ENCODE results near the gene AKR1A1.
A peak's percentile ranks its signal among the peaks of the same experiment; 100 is the strongest.
"Not testable (repeated sequence)": the region's sequence is repeated elsewhere in the genome, so short reads cannot be mapped to it uniquely, and the experiment has no call there.

The AKR1A1 gene

DNA sequence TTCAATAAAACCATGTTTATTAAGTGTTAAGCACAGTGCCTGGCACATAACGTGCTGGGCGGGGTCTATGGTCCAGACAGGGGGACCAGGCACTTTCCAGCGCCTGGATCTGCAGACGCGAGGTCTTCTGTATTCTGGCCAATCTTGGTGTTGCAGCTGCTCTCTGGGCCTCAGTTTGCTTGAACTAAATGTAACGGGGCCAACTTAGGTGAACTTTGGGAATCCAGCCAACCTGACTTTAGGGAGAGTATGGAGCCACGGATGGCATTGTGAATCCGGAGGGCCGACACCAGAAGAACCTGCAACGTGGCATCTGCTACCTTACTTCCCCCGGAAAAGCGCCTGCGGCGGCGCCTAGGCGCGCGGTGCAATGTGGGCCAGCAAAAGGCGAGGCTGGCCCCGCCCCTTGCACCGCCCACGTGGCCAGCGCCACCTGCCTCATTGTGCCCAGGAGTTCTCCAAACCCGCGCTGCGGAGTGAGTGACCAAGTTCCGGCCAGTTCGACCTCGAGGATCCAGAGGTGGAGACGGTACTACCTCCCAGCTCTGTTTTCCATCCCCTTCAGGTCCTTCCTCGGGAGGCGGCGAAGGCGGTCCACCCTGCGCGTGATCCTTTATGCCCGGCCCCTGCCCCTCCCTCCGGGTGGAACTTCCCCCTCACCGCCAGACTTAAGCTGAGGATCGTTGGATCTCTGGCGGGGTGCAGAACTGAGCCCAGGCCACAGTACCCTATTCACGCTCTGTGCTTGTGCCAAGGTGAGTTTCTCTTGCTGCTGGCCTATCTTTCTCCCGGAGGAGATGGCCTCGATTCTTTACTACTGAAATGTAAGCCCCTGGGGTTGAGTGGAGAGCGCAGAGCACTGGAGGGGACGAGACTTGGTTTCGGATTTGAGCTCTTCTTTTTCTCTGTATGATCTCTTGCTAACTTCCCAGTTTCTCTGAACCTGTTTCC lies at the start of gene AKR1A1:
AKR1A1 (plus strand) TSS at position 426 of the 951 bp plus-strand sequence. CDS start 10,969 bp downstream, outside the sequence.
- peak; percentile 81 to 89 for DNase-seq

DNA sequence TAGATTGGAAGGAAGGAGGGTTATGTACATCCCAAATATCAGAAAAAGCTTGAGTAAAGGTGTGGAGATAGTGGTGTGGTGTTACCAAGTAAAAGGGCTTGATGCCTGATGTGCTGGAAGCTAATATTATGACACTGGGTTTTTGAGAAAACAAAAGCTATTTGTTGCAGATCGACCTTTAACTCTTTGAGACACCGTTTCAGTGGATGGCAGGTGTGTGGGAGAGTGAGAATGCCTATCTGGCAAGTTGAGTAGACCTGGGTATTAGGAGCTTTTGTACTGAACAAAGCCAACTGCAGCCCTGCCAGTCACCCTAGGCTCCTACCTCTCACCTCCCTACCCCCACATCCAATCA lies 49.1 kb upstream of the AKR1A1 start:
- no peak for DNase-seq

DNA sequence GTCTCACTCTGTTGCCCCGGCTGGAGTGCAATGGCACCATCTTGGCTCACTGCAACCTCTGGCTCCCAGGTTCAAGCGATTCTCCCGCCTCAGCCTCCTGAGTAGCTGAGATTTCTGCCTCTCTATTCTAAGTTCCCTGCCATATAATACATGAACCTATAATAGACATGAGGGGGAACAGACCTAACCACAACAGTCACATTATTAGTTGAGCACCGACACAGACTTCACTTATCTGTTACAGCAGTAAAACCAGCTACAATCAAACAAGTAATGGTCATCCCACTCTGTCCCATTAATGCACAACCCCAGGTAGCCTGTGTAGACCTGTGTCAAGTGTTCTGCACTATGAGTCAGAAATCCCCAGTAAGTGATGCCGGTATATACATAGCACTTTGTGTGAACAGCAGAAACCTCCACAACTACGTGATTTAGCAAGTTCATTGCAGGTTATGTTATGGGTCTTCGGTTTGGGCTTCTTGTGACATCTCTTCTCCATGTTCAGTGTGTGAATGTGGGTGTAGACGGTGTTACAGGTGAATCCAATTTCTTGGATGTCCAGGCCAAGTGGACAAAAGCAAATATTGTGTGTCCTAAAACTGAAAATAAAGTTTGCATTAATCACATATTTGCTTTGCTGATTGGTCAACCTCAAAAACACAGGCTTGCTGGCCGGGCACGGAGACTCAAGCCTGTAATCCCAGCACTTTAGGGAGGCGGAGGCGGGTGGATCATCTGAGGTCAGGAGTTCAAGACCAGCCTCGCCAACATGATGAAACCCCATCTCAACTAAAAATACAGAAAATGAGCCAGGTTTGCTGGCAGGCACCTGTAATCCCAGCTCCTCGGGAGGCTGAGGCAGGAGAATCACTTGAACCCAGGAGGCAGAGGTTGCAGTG lies 46.9 kb upstream of the AKR1A1 start:
- no peak for DNase-seq

DNA sequence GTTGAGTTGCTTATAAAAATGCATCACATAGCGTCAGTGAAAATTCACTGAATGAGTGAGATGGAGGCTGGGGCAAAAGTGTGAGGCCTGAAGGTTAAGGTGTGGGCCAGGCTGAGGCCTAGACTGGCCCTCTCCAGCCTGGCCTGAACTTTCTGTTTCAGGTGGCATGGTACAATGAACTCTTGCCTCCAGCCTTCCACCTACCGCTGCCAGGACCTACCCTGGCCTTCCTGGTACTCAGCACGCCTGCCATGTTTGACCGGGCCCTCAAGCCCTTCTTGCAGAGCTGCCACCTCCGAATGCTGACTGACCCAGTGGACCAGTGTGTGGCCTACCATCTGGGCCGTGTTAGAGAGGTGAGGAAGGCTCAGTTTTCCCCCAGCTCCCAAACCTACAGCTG lies 43.4 kb upstream of the AKR1A1 start:
- DNase-seq, result no peak

DNA sequence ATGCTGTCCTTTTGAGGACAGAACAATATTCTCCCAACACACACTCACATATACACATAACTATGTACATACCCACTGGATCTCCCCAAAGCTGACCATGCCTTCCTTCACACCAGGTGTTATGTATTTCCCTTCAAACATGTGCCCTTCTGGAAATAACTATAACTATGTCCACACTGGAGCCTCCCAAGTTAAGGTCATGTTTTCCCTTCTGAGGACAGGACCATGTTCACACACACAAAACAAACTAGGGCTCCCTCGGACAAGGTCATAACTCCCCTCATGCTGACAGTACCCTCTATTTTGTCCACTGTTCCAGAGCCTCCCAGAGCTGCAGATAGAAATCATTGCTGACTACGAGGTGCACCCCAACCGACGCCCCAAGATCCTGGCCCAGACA lies 42.7 kb upstream of the AKR1A1 start:
- DNase-seq, result no peak

DNA sequence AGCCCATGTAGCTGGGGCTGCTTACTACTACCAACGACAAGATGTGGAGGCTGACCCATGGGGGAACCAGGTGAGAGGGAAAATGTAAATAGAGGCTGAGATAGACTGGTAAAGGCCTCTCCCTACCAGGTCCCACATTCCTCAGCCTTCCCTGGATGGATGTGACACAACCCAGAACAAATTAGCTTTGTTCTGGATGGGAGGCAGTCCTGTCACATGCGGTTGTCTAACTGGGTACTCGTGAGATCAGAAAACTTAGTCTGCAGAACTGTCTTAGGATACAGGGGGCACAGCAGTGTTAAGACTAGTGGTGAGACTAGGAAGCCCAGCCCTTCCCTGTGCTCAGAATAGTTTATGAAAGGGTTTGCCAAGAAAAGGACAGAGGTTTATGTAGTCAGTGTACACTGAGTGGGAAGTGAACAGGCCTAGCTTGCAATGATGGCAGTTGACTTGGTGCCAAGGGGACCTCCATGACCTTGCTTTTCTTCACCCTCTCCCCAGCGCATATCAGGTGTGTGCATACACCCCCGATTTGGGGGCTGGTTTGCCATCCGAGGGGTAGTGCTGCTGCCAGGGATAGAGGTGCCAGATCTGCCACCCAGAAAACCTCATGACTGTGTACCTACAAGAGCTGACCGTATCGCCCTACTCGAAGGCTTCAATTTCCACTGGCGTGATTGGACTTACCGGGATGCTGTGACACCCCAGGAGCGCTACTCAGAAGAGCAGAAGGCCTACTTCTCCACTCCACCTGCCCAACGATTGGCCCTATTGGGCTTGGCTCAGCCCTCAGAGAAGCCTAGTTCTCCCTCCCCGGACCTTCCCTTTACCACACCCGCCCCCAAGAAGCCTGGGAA lies 42.1 kb upstream of the AKR1A1 start:
- no peak for DNase-seq

DNA sequence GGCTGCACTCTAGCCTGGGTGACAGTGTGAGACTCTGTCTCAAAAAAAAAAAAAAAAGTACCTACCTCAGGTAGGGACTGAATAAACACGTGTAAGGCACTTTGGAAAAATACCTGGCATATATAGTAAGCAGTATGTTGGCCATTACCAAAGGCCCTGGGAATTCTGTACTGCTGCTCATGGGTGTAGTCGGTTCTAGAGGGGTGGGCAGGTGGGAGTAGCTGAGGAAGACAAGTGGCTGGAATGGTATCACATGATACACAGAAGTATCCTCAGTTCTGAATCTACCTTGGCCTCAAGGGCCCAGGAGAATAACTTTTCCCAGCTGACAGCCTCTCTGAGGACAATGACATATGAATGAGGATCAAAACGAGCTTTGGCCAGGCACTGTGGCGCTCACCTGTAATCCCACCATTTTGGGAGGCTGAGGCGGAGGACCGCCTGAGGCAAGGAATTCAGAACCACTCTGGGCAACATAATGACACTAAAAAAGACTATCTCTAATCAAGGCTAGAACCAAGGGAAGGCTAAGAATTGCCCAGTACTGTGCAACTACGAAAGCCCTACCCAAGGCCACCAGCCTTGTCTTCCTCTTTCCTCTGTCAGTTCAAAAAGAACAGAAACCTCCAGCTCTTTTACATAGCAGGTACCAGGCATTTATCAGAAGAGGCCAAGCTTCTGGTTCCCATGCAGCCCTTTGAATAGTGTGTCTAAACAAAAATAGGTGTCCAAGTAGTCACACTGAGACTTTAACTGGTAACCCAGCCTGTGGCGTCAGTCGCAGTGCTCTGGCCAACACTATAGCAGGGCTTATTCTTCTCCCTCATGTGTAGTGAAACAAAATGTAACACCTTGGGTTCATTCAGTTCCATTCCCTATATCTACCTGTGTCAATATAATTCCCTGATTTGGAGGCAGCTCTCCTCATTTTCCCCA lies 40.3 kb upstream of the AKR1A1 start:
- DNase-seq, result no peak

DNA sequence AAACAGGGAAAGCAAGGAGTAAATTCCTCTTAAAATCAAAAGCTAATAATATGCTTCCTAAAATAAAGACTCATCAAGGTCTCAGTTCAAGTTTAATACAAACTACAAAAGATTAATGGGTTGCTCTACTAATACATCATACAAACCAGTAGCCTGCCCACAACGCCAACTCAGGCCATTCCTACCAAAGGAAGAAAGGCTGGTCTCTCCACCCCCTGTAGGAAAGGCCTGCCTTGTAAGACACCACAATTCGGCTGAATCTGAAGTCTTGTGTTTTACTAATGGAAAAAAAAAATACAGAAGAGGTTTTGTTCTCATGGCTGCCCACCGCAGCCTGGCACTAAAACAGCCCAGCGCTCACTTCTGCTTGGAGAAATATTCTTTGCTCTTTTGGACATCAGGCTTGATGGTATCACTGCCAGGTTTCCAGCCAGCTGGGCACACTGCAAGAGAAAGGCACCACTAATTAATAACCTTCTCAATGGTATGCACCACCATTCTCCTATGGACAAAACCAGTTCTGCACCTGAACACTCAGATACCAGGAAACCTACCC lies 39.6 kb upstream of the AKR1A1 start:
- no peak for DNase-seq

DNA sequence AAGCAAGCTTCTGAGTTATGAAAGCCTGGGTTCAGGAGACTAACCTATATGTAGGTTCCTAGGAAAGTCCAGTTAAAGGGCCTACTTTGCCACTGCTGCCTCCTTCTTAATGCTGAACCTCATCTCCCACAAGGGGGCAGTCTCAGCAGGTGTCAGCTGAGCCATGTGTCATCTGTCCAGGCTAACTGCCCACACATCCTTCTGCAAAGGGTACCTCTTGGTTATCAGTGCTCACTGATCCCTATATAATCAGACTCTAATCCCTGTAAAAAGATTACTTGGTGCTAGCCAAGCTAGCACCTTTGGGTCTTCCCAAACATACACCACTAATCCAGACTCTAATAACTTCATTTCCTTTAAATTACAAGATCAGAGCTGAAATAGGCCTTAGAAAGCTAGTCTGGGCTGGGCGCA lies 38.0 kb upstream of the AKR1A1 start:
- peak; percentile 60 to 81 for DNase-seq

DNA sequence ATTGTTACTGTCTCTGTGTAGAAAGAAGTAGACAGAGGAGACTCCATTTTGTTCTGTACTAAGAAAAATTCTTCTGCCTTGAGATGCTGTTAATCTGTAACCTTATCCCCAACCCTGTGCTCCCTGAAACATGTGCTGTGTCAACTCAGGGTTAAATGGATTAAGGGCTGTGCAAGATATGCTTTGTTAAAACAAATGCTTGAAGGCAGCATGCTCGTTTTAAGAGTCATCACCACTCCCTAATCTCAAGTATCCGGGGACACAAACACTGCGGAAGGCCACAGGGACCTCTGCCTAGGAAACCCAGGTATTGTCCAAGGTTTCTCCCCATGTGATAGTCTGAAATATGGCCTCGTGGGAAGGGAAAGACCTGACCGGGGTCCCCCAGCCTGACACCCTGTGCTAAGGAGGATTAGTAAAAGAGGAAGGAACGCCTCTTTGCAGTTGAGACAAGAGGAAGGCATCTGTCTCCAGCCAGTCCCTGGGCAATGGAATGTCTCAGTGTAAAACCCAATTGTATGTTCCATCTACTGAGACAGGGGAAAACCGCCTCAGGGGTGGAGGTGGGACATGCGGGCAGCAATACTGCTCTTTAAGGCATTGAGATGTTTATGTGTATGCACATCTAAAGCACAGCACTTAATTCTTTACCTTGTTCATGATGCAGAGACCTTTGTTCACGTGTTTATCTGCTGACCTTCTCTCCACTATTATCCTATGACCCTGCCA lies 36.9 kb upstream of the AKR1A1 start:
- not testable (repeated sequence) for DNase-seq

DNA sequence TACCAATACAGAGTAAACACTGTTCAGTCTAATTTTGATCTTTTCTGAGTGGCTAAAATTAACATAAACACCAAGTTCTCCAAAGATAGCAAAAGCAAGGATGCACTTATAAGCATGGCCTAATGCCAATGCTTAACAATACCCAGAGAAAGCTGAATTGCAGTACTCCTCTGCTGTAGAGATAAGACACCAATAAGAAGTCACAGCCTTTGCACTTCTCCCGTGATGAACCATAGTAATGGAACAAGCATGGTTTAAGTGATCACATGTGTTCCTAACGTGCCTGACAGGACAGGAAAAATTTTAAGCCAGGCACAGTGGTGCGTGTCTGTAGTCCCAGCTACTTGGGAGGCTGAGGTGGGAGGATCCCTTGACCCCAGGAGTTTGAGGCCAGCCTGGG lies 34.6 kb upstream of the AKR1A1 start:
- DNase-seq, result no peak

DNA sequence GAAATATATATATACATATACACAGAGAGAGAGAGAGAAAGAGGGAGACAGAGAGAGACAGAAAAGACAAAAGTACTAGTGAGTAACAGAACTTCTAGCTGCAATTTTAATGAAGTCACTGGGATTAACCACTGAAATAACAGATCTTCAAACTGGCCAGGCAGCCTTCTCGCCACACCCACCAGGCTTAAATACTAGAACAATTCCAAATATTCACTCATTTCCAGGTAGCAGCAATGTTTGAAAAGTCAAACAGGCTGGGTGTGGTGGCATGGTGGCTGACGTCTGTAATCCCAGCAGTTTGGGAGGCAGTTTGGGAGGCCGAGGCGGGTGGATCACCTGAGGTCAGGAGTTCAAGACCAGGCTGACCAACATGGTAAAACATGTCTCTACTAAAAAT lies 34.2 kb upstream of the AKR1A1 start:
- DNase-seq, result no peak

DNA sequence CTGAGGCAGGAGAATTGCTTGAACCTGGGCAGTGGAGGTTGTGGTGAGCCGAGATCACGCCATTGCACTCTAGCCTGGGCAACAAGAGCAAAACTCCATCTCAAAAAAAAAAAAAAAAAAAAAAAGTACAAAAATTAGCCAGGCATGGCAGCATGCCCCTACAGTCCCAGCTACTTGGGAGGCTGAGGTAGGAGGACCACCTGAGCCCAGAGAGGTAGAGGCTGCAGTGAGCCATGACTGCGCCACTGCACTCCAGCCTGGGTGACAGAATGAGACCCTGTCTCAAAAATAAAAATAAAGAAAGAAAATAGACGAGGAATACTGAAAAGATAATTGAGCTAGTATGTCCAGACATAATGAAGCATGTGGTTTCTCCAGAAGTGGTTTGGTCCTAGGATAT lies 32.3 kb upstream of the AKR1A1 start:
- not testable (repeated sequence) for DNase-seq

DNA sequence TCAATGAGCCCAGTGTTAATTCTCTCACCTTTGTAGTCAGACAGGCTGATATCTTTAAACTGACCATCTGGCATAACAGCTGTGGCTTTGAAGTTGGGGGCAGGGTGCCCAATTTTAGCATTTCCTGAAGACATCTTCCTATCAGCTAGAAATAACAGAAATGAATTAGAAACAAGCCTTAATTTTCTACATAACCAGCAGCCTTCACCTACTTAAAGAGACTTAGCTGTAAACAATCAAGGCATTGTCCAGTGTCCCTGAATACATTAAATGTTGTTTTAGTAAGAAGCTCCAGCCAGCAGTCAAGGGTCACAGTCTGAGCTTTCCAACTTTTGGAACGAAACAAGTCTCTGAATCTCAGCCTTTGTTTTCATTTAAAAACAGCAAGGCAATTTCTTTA lies 31.7 kb upstream of the AKR1A1 start:
- no peak for DNase-seq

DNA sequence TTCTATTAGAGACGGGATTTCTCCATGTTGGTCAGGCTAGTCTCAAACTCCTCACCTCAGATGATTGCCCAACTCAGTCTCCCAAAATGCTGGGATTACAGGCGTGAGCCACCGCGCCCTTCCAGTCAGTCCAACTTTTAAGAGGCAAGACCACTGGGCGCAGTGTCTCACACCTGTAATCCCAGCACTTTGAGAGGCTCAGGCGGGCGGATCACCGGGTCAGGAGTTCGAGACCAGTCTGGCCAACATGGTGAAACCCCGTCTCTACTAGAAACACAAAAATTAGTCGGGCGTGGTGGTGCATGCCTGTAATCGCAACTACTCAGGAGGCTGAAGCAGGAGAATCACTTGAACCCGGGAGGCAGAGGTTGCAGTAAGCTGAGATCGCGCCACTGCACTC lies 30.9 kb upstream of the AKR1A1 start:
- DNase-seq, result not testable (repeated sequence)

DNA sequence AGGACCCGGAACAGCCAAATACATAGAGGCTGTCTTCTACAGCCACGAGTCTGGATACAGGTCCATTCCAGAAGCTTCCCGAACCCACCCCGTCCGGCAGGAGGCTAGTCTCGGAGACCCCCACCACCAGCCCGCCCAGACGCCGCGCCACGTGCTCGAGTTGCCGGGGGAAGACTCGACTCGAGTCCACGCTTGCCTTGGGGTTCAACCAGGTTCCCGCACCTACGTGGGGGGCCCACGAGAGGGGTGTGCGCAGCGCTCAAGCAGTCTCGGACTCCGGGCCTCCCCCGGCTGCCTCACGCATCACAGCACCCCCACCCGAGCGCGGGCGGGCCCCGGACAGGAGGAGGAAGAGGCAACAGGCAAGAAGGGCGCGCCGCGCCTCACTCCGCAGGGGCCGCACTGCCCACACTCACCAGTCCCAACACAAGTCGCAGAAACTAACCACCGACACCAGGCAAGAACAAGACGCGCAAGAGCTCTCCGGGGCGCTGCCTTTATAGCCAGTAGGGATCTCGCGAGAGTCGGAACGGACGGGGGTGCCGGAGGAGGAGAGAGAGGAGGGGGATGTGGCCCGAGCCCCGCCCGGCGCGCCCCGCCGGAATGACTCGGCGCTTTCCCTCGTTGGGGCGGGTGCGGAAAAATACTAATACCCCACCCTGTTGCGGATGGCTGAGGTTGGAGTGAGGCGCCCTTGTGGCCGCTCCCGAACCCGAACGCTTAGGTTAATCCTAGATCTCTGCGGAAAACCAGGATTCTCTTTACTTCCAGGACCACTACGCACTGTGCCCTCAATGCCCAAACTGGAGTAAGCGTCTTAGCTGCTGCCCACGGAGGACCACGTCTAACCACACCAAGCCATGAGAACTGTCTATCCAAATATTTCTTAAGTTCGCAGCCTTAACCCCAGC lies 29.0 kb upstream of the AKR1A1 start, which contains the start of gene PRDX1:
PRDX1 (minus strand) TSS at position 472 of the 911 bp plus-strand sequence. CDS start 2,841 bp downstream, outside the sequence.
- DNase-seq, result peak; percentile 84 to 86

DNA sequence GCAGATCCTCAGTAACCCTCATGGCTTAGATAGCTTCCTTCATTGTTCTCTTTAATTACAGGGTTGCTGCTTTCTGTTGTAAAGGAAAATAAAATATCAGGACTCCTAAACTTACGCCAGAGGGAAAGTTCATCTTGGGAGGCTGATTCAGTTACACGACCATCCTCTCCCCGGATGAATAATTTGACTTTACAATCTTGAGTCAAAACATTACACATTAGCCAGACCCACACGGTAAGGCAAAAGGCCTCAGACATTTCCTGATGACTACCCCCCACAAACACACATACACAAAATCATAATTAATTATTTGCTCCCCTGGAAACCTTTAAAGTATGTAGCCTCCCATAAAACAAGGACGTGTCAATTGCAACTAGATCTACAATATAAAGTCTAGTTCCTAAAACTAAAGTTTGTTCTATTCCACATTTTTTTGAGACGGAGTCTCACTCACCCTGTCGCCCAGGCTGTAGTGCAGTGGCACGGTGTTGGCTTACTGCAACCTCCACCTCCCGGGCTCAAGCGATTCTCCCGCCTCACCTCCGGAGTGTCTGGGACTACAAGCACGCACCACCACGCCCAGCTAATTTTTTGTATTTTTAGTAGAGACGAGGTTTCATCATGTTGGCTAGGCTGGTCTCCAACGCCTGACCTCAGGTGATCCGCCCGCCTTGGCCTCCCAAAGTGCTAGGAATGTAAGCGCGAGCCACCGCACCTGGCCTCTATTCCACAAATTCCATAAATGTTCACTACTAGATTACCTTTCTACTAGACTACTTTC lies 28.1 kb upstream of the AKR1A1 start:
- DNase-seq, result no peak

DNA sequence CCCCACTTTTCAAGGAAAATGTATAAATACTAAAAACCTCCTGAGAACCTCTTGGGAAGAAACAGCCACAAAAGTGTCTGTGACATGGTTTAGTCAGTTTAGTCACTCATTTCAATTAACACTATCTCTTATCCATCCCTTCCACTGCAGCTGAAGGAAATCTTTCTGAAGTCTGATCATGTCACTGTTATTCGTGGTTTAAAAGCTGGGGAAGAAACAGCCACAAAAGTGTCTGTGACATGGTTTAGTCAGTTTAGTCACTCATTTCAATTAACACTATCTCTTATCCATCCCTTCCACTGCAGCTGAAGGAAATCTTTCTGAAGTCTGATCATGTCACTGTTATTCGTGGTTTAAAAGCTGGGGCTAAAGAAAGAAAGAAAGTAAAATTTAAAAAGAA lies 27.1 kb upstream of the AKR1A1 start:
- DNase-seq, result not testable (repeated sequence)
